Measurements from ENCODE around the gene TEX35. TPM values are rescaled to one million over a fixed set of nuclear protein-coding genes. Genes with fewer than 3 reads are reported as not detected.

TEX35 gene
- total RNA-seq, 1 donor from 2014 or later, result not detected

Other genes with a start within 250 kb of the TEX35 start
- gene CLEC20A, start 16.1 kb upstream of the TEX35 start, total RNA-seq, result not detected in 2 replicates
- gene RALGPS2, start 212.1 kb downstream of the TEX35 start, total RNA-seq, result 2.0 and 3.3 TPM in 2 replicates